SK-N-MC (cell line): ENCODE data around the gene NKD2.

ENCODE experiments used
- EZH2 ChIP-seq: fragments of 200-600 bp; sonication (generic); IDR thresholded peaks from one replicate; pipeline ENCODE4 v1.6.1; 2017; ENCODE audit warnings: antibody characterized with exemption
- POLR2AphosphoS5 ChIP-seq: IDR thresholded peaks from 2 replicates; pipeline ENCODE4 v1.6.1; 2012; ENCODE audit warnings: mild to moderate bottlenecking, low read depth, low read length, borderline replicate concordance

- no peak for TF ChIP-seq POLR2AphosphoS5
- TF ChIP-seq EZH2: no peak
Measured at GRCh38 chr5:1013948-1014301, 5.3 kb downstream of the NKD2 start.
